Neural cell (in vitro differentiated cells): ENCODE data around the gene RAB4B.

Experiments used
- POLR2AphosphoS5 ChIP-seq: IDR thresholded peaks from 2 replicates; pipeline ENCODE4 v1.6.1; 2012
- RAD21 ChIP-seq: fragments of 450-650 bp; conservative IDR thresholded peaks from 2 replicates; pipeline ENCODE4 v1.6.1; 2014; ENCODE audit warnings: antibody characterized with exemption, mild to moderate bottlenecking, moderate library complexity
- SMC3 ChIP-seq: fragments of 450-650 bp; conservative IDR thresholded peaks from 2 replicates; pipeline ENCODE4 v1.6.1; 2014; ENCODE audit warnings: antibody characterized with exemption, mild to moderate bottlenecking, moderate library complexity; ENCODE audit not compliant: poor library complexity
- TAF1 ChIP-seq: IDR thresholded peaks from 2 replicates; pipeline ENCODE4 v1.6.1; 2012; ENCODE audit warnings: low read depth
- TF ChIP-seq, protein P1 (sequence below): fragments of 450-650 bp; IDR thresholded peaks from 2 replicates; pipeline ENCODE4 v1.5.1; 2014; ENCODE audit warnings: antibody characterized with exemption, mild to moderate bottlenecking, moderate library complexity; ENCODE audit not compliant: poor library complexity, severe bottlenecking

DNA sequence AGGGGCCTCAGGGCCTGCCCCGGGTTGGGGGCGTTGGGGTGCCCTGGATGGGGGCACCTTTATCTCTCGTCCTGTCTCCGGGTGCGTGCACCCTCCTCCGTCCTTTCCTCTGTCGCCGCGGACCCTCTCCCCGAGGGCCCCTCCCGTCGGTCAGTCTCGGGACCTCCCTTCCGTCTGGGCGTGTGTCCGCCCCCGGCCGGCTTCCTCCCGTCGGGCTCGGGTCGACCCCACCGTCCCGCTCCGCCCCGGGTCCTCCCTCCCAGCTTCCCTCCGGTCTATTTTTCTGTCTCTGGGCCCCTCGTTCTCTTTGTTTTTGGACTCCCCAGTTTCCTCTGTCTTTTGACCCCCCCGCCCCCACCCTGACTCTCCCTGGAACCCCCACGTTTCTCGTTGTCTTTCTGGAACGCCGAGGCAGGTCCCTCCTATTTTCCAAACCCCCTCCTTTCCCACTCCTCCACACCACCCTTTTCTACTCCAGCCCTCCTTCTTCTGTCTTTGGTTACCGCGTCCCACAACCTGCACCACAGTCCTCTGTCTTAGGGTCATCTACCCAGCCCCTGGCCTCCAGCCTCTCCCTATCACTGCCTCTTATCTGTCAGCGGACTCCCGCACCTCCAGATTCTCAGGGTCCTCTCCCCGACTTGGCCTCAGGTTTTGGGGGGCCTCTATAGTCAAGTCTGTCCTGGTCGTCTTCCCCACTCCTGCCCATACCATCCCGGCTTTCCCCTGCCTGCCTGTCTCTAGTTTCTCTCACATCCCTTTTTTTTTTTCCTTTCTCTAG, 21.7 kb downstream of the RAB4B start:
- TF ChIP-seq, protein P1, sequence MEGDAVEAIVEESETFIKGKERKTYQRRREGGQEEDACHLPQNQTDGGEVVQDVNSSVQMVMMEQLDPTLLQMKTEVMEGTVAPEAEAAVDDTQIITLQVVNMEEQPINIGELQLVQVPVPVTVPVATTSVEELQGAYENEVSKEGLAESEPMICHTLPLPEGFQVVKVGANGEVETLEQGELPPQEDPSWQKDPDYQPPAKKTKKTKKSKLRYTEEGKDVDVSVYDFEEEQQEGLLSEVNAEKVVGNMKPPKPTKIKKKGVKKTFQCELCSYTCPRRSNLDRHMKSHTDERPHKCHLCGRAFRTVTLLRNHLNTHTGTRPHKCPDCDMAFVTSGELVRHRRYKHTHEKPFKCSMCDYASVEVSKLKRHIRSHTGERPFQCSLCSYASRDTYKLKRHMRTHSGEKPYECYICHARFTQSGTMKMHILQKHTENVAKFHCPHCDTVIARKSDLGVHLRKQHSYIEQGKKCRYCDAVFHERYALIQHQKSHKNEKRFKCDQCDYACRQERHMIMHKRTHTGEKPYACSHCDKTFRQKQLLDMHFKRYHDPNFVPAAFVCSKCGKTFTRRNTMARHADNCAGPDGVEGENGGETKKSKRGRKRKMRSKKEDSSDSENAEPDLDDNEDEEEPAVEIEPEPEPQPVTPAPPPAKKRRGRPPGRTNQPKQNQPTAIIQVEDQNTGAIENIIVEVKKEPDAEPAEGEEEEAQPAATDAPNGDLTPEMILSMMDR: no peak
- TF ChIP-seq POLR2AphosphoS5 (no peak), TAF1 (no peak), SMC3 (no peak), RAD21 (no peak)
